HTERT RPE-1 (cell line): ENCODE measurements around the gene CD81.
"Not testable (repeated sequence)": the region's sequence is repeated elsewhere in the genome, so short reads cannot be mapped to it uniquely, and the experiment has no call there.

Experiments used
- in situ Hi-C: fragments of 300-500 bp; cut with MboI; formaldehyde crosslinking; loops from 4 replicates; pipeline ENCODE4 v1.14.3; 2020; ENCODE audit warnings: low sequenced_read_pairs

Gene CD81, protein sequence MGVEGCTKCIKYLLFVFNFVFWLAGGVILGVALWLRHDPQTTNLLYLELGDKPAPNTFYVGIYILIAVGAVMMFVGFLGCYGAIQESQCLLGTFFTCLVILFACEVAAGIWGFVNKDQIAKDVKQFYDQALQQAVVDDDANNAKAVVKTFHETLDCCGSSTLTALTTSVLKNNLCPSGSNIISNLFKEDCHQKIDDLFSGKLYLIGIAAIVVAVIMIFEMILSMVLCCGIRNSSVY

DNA sequence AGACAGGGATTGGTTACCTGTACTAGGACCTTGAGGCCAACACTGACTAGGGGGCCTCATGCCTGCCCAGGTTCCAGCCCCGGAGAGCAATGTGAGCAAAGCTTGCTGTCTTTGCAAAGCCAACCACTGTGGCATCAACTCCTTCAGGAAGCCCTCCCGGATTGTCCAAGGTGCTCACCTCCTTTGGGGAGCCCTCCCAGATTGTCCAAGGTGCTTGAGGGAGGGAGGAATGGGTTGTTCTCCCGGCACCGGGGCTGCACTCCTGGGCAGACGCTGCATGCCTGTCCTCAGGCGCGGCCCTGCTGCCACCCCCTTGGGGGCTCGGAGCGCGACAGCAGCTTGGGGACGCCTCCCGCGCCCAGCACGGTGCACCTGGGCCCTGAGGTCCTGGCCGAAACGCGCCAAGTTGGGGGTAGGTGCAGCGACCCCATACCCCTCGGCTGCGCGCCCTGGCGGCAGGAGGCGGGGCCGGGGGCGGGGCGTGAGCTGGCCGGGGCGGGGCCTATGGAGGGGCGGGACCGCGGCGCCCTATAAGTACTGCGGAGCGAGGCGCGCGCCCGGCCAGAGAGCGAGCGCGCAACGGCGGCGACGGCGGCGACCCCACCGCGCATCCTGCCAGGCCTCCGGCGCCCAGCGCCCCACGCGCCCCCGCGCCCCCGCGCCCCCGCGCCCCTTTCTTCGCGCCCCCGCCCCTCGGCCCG, at the start of gene CD81:
Gene CD81, plus strand, starts transcription at position 560 of the 701 bp plus-strand sequence. CDS start 240 bp downstream, outside the sequence.
- in situ Hi-C loops = no loop called here

DNA sequence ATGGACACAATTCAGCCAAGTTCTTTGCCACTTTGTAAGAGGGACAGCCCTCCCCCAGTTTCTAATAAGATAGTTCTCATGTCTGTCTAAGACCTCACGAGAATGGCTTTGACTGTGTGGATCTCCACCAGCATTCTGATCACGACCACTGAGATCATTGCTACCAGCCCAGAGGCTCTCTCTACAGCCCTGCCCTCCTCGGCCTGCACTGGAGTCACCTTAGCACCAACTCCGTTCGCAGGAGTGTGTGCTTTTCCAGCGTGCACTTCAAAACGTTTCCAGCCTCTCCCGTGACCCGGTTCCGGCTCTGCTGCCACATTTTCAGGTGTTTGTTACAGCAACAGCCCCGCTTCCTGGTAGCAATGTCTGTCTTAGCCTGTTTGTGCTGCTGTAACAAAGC, 49.1 kb upstream of the CD81 start:
- in situ Hi-C loops = no loop called here

DNA sequence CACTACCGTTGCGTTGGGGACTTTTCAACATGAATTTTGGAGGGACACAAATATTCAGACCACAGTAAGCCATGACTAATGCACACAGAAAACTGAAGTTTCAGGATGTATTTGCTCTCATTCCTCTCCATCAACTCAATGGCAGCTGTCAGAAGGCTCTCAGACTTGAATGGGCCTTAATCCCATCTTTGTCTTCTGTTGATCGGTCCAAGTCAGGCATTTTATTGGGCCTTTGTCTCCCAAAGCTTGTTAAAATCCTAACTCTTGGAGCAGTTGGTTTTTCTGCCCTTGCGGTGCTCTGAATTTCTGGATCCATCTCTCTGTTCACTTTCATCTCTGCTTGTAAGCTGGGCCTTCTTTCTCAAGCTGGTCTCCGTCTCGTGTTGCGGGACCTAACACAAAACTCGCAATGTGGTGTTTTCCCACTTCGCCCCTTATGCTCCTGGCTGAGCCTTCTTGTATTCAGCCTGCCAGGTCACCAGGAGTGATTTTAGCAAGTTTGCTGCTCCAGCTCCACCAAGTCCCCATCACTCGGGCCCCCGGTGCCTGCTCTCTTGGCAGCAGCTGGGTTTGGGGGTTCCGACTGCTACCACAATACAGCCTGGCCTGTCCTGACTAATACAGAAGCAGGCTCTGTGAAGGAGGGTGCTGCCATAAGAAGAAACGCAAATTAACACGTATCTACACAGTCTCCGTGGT, 48.3 kb upstream of the CD81 start:
- in situ Hi-C loops = no loop called here

DNA sequence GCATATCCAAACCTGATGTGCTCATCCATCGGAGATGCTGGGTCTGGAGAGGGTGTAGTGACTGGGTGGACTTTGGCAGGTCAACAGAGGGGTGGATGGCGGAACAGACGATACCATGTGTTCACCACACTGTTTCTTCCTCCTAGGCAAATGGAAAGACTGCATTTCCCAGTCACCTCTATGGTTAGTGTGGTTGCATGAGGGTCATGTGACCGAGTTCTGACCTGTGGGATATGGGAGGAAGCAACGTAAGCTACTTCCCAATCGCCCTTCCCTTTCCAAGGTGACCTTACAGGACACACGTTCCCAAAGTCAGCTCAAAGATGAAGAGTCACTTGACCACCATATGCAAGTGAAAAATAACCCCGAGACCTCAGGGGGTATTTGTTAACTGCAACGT, 47.6 kb upstream of the CD81 start:
- in situ Hi-C loops = no loop called here

DNA sequence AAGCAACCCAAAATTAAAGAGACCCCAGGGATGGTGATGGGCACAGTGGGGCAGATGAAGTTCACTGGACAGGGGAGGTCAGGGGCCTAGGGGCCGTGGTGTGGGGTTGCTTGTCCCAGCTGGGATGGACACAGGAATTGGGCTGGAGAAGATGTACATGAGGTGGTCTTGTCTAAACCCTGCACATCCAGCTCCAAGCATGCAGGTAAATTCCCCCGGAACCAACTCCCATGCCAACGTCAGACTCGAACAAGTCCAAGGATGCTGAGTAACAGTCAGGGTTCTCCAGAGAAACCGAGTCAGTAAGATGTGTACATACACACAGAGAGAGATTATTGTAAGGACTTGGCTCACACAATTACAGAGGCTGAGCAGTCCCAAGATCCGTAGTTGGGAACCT, 46.4 kb upstream of the CD81 start:
- in situ Hi-C loops = no loop called here

DNA sequence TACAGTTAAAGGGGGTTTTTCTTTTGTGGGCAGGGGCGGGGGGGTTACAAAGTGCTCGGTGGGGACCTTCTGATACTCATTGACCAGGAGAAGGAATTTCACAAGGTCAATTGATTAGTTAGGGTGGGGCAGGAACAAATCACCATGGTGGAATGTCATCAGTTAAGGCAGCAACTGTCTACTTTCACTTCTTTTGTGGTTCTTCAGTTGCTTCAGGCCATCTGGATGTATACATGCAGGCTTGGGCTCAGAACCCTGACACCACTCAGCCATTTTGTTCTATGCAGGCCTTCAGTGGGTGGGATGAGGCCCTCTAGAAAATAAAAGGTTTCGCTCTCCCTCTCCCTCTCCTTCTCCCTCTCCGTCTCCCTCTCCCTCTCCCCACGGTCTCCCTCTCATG, 45.7 kb upstream of the CD81 start:
- in situ Hi-C loops = no loop called here

DNA sequence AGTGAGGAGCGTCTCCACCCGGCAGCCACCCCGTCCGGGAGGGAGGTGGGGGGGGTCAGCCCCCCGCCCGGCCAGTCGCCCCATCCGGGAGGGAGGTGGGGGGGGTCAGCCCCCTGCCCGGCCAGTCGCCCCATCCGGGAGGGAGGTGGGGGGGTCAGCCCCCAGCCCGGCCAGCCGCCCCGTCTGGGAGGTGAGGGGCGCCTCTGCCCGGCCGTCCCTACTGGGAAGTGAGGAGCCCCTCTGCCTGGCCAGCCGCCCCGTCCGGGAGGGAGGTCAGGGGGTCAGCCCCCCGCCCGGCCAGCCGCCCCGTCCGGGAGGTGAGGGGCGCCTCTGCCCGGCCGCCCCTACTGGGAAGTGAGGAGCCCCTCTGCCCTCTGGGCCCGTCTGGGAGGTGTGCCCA, 44.5 kb upstream of the CD81 start:
- in situ Hi-C loops = not testable (repeated sequence)

DNA sequence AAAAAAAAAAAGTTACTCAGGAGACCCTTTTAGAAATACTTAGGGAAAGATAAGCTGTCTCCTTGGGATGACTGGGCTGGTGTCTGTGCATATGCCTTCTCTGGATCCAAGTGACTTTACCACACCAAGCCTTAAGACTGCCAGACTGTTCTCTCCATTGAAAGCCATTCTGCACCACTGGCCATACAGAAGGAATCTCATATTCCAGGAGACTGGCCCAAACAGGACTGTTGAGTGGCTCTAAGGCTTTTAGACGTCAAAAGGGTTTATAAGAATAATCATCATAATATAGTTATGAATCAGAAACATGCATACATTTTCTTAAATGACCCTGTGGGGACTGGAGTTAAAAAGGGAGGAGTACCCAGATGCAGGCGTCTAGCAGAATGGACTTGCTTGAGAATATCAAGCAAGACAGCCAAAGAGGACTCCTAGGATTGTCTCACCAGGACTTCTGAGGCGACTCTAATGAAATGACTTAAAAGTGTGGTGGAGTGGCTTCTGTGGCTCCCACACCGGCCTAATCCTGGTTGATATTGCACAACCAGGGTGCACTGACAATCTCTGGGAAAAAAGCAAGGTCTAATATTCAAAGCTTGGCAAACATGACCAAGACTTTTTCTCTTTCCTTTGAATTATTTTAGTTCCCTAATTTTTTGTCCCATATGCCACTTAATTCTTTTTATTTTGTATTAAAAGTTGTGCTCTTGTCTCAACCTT, 43.5 kb upstream of the CD81 start:
- in situ Hi-C loops = not testable (repeated sequence)

DNA sequence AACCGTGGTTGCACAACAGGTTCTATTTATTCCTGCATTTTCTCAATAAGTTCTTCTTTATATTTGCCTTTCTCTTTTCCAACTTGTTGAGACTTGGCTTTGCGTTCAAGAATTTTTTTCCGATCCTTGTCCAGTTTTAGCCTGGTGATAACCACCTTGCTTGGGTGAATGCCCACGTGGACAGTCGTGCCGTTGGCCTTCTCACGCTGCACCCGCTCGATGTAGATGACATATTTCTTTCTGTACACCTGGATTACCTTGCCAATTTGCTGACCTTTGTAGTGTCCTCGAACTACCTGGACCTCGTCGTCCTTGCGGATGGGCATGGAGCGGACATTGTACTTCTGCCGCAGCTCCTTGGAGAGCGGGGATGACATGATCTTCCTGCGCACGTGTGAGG, 41.8 kb upstream of the CD81 start:
- in situ Hi-C loops = not testable (repeated sequence)

DNA sequence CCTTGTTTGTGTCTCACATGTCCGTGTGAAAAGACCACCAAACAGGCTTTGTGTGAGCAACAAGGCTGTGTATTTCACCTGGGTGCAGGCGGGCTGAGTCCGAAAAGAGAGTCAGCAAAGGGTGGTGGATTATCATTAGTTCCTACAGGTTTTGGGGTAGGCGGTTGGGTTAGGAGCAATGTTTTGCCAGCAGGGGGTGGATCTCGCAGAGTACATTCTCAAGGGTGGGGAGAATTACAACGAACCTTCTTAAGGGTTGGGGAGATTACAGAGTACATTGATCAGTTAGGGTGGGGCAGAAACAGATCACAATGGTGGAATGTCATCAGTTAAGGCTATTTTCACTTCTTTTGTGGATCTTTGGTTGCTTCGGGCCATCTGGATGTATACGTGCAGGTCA, 38.4 kb upstream of the CD81 start:
- in situ Hi-C loops = not testable (repeated sequence)

DNA sequence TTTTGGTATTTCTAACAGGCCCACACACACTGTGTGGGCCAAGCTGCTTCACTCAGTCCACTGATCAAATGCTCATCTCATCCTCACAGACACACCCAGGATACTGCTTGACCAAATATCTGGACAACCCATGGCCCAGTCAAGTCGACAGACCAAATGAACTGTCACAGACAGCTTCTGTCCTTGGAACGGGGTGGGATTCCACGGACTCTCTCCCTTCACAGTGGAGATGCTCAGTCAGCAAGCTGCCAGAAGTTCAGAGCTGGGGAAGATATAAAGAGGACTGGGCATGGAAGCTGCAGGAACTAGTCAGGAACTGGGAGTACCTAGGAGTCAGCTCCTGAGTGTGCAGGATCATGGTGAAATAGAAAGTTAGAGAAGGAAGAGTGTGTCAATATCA, 34.6 kb upstream of the CD81 start:
- in situ Hi-C loops = no loop called here

DNA sequence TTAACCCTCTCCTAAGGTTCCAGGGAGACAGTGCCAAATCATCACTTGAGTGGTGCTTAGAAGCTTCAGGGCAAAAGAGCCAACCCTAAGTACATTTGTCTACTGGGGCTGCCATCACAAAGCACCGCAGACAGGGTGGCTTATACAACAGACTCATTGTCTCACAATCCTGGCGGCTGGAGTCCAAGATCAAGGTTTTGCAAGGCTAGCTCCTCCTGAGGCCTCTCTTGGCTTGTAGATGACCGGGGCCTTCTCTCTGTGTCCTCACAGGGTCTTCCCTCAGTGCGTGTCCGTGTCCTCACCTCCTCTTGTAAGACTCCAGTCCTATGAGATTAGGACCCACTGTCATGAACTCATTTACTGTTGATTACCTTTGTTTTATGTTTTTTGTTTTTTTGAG, 34.1 kb upstream of the CD81 start:
- in situ Hi-C loops = no loop called here

DNA sequence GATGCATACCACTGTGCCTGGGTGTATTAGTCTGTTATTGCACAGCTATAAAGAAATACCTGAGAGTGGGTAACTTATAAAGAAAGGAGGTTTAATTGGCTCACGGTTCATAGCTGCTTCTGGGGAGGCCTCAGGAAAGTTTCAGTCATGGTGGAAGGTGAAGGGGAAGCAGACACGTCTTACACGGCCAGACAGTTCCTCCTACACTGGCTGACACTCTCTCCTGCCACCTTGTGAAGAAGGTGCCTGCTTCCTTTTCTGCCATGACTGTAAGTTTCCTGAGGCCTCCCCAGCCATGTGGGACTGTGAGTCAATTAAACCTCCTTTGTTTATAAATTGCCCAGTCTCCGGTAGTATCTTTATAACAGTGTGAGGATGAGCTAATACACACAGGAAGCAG, 33.6 kb upstream of the CD81 start:
- in situ Hi-C loops = no loop called here

DNA sequence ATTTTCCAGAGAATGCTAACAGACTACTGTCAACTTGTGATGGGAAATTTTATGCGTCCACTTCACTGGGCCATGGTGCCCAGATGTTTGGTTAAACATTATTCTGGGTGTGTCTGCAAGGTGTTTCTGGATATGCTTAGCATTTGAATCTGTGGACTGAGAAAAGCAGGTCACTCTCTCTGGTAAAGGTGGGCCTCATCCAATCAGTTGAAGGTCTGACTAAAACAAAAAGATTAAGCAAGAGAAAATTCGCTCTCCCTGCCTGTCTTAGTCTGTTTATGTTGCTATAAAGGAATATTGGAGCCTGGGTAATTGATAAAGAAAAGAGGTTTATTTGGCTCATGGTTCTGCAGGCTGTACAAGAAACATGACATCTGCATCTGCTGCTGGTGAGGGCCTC, 32.1 kb upstream of the CD81 start:
- in situ Hi-C loops = no loop called here

DNA sequence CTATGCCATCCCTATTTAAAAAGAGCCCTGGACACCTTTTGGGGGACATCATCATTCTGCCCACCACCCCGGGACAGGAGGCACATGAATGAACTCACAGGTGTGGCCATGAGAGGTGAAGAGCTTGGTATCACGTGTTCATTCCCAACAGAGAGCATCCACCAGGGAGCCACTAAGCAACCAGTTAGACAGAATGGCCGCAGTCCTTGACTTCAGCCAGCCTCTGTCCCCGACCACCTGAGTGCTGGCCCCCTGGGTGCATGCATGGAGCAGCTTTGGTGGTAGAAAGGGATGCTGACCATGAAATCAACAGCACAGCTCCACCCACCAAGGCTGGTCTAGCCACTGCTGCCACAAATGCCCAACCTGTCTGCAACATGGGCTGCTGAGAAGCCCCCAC, 31.1 kb upstream of the CD81 start:
- in situ Hi-C loops = no loop called here

DNA sequence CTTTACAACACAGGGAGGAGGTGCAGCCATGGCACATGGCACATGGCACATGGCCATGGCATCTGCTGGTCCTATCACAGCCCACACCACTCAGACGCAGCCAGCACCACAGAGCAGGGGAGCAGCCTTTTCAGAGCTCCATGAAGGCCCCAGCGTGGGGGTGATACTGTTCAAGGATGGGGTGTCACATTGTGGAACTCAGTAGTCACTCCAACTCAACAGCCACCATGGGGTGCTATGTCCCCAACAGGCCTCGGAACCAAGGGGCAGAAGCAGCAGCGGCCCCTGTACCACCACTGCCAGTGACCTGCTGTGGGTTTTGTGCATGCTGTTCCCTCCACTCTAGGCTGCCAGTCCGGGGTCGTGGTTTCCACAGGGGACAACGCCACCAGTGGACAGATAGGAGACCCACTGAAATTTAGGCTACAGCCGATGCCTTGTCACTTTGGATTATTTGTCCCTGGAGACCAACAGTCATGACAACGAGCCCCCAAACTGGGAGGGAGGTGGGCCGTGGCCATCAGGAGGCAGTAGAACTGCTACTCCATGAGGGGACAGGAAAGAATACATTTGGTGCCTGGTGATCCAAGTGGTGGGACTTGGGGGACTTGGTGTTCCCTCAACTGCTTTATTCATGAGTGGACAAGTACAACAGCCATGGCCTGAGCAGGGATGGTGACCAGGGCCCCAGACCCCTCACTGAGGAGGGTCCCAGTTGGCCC, 30.4 kb upstream of the CD81 start:
- in situ Hi-C loops = no loop called here

DNA sequence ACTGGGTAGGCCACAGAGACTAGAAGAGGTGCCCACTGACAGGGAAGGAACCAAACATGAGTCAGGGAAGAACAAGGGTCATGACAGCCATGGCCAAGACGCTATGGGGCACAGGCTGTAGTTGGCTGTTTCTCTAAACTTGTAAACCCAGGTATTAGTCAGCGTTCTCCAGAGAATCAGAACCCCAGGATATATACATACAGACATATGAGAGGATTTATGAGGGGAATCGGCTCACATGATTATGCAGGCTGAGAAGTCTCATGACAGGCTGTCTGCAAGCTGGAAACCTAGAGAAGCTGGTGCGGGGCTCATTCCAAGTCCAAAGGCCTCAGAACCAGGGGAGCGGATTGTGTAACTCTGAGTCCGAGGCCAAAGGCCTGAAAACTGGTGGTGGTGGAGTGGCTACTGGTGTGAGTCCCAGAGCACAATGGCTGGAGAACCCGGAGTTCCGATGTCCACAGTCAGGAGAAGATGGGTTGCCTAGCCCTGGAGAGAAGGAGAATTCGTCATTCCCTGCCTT, 29.7 kb upstream of the CD81 start:
- in situ Hi-C loops = no loop called here

DNA sequence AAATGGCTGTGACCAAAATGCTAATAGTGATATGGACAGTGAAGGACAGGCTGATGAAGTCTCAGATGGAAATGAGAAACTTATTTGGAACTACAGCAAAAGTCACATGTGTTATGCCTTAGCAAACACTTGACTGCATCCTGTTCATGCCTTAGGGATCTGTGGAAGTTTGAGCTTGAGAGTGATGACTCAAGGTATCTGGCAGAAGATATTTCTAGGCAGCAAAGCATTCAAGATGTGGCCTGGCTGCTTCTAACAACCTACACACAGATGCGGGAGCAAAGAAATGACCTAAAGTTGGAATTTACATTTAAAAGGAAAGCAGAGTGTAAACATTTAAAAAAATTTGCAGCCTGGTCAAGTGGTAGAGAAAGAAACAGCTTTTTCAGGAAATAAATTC, 28.1 kb upstream of the CD81 start:
- in situ Hi-C loops = no loop called here

DNA sequence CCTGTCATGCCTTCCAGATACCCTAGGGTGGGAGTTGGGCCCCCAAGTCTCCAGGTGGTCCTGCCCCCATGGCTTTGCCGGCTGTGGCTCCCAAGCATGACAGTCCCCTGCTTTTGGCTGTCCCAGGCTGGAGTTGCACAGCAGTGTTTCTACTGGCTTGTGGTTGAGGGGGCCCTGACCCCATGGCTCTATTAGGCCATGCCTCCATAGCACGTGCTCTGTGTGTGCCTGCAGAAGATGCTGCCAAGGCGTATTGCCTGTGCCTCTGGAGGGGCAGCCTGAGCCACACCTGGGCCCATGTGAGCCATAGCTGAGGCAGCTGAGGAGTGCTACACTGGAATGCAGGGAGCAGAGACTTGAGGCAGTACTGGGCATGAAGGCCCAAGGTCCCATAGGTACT, 25.4 kb upstream of the CD81 start:
- in situ Hi-C loops = no loop called here

DNA sequence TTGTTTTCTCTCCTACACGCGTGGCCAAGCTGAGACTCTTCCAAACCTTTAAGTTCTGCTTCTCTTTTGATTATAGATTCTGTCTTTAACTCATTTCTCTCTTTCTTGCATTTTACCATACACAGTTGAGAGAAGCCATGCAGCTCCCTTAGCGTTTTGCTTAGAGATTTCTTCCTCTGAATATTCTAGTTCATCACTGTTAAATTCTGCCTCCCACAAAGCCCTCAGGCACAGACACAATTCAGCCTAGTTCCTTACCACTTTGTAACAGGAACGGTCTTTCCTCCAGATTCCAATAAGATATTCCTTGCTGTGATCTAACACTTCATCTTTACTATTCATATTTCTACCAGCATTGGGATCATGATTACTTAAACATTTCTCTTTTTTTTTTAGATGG, 24.7 kb upstream of the CD81 start:
- in situ Hi-C loops = no loop called here
